Adipose tissue (tissue), 3 donors: Measurements from ENCODE around the gene RPE65. TPM values are rescaled to one million over a fixed set of nuclear protein-coding genes. Genes with fewer than 3 reads are reported as not detected.
"Not testable (repeated sequence)": the region's sequence is repeated elsewhere in the genome, so short reads cannot be mapped to it uniquely, and the experiment has no call there.

Experiments used
- H3K27ac ChIP-seq: one replicate; pipeline ENCODE4 v1.5.1; 2013; ENCODE audit warnings: low read depth, low read length
- WGBS, 3 donors: extraction: QIAGEN DNeasy Blood & Tissue Kit; methylation state at CpG; one replicate each; pipeline ENCODE4 v1.1.7; 2013; 5-methylcytosine and 5-hydroxymethylcytosine counted together
- polyA plus RNA-seq, 3 donors: library from polyadenylated mRNA; stranded (reverse); fragments of 200-250 nt; gene quantifications; one replicate each; pipeline ENCODE4 v1.2.3, GENCODE V29; 2013
- donor health status: healthy with polysubstance abuse.
- donor health status: Bipolar disorder and iron deficiency.
- donor health status: healthy.

Gene RPE65
- not detected for polyA plus RNA-seq

- H3K27ac ChIP-seq: no peak within 1 kb of the TSS
- WGBS, 3 donors: 42 to 79% (median 47%) methylated on average over 1 of the region's 1 CpG
Observed at GRCh38 chr1:68449901-68450300, at the start of gene RPE65. Gene RPE65 (minus strand): TSS chr1:68449954. CDS start chr1:68449905, 49 bp downstream.

- 7 to 10% (median 7%) methylated on average over 3 of the region's 3 CpGs for WGBS, 3 donors
- H3K27ac ChIP-seq: no peak overlapping the region
Observed at GRCh38 chr1:68497358-68497698, 47.6 kb upstream of the RPE65 start.

DNA sequence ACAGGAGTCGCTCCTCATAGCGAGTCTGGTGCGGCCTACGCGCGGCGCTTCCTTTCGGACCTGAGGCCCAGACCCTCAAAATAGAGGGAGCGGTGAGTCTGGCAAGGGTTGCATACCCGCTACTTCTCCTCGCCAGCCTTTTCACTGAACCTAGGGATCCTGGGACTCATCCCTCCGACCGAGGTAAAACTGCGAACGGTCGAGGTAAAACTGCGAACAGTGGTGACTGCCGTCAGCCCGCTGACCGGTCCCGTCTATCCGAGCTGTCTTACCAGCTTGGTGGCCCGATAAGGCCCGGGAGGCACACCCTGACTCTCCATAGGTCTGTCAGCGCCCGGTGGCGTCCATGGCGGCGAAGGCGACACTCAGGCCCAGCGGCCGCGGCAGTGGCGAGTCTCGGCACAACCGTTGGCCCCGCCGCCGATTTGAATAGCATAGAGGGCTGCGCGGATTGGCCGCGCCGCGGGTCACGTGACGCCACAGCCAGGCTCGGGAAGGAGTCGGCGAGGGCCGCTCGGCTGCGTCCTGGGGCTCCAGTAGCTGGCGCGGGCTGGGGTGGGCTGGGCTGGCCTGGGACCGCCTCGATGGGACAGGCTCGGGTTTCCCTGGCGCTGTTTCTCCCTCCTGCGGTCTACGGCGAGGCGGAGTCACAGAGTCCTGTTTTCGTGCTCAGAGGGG lies 47.1 kb upstream of the RPE65 start, which contains the start of gene DEPDC1:
Gene DEPDC1 (minus strand): TSS at position 403 of the 678 bp plus-strand sequence. CDS start 83 bp downstream, at position 320.
- no peak within 1 kb of the TSS for H3K27ac ChIP-seq
- 0 to 3% (median 1%) methylated on average over 64 of the region's 64 CpGs for WGBS, 3 donors

- H3K27ac ChIP-seq: no peak overlapping the region
- 11 to 17% (median 12%) methylated on average over 21 of the region's 21 CpGs for WGBS, 3 donors
Observed at GRCh38 chr1:68495968-68496679, 46.4 kb upstream of the RPE65 start.

DNA sequence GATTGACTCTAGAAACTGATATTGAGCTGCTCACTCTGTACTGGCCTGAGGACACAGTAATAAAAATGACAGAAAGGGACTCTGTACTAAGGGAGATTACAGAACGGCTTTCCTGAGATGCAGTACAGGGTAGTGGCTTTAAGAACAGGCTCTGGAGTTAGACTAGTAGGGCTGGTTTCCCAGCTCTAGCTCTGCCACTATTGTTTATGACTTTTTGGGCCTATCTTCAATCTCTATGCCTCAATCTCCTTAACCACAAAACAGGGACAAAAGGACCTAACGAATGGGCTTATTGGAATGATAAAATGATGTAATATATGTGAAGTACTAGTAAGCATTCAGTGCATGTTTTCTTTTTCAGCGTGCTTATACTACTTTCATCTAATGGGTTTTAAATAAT lies 45.8 kb upstream of the RPE65 start:
- H3K27ac ChIP-seq: no peak overlapping the region
- WGBS, 3 donors: 79 to 87% (median 86%) methylated on average over 3 of the region's 3 CpGs

DNA sequence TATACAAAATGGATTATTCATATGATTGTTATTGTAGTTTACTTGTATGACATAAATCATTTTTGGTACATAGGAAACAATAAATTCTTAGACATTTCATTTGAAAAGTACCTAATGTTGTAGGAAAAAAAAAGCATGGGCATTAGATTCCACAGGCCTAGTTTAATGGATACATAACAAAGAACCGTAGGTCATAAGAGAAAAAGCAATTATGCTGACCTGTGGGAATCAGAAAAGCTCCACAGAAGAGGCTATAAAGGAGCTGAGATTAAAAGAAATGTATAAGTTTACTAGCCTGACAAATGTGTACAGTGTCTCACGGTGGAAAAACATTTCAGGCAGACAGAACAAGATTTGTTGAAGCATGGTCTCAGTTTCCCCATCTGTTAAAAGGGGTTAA lies 43.4 kb upstream of the RPE65 start:
- no peak overlapping the region for H3K27ac ChIP-seq
- 82 to 93% (median 87%) methylated on average over 2 of the region's 2 CpGs for WGBS, 3 donors

DNA sequence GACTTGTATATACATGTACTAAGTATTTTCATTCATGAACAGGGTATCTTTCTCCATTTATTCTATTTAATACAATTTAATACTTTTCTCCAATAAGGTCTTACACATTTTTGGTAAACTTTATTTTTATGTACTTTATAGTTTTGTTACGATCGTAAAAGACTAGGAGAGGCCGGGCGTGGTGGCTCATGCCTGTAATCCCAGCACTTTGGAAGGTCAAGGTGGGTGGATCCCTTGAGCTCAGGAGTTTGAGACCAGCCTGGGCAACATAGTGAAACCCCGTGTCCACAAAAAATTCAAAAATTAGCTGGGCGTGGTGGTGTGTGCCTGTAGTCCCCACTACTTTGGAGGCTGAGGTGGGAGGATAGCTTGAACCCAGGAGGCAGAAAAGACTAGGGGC lies 42.5 kb upstream of the RPE65 start:
- not testable (repeated sequence) for H3K27ac ChIP-seq
- 96 to 98% (median 98%) methylated on average over 6 of the region's 6 CpGs for WGBS, 3 donors

DNA sequence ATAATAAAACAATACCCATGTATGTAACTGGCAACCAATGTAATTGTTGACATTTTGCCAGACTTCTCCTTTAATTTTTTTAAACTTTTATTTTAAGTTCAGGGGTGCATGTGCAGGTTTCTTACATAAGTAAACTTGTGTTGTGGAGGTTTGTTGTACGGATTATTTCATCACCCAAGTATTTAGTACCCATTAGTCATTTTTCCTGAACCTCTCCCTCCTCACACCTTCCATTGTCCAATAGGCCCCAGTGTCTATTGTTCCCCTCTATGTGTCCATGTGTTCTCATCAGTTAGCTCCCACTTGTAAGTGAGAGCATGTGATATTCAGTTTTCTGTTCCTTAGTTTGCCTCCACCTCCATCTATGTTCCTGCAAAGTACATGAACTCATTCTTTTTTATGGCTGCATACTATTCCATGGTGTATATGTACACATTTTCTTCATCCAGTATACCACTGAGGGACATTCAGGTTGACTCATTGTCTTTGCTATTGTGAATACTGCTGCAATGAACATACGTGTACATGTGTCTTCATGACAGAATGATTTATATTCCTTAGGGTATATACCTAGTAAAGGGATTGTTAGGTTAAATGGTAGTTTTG lies 40.4 kb upstream of the RPE65 start:
- H3K27ac ChIP-seq: no peak overlapping the region
- WGBS, 3 donors: 86 to 96% (median 87%) methylated on average over 2 of the region's 2 CpGs

- 59 to 83% (median 78%) methylated on average over 3 of the region's 3 CpGs for WGBS, 3 donors
- H3K27ac ChIP-seq: no peak overlapping the region
Observed at GRCh38 chr1:68485431-68486022, 35.8 kb upstream of the RPE65 start.

- H3K27ac ChIP-seq: no peak overlapping the region
- 93 to 100% (median 99%) methylated on average over 1 of the region's 1 CpG for WGBS, 3 donors
Observed at GRCh38 chr1:68484618-68485017, 34.9 kb upstream of the RPE65 start.

- H3K27ac ChIP-seq: no peak overlapping the region
- WGBS, 3 donors: 87 to 100% (median 91%) methylated on average over 3 of the region's 3 CpGs
Observed at GRCh38 chr1:68481041-68481440, 31.3 kb upstream of the RPE65 start.

DNA sequence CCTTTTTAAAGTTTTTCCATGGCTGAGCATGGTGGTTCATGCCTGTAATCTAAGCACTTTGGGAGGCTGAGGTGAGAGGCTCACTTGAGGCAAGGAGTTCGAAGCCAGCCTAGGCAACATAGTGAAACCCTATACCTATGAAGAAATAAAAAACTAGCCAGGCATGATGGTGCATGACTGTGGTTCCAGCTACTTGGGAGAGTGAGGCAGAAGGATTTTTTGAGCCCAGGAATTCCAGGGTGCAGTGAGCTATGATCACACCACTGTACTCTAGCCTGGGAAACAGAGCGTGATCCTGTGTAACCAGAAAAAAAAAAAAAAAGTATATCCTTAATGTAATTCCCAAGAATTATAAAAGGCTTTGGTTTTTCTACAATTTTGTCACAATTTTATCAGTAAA lies 29.7 kb upstream of the RPE65 start:
- H3K27ac ChIP-seq: no peak overlapping the region
- 98 to 100% (median 98%) methylated on average over 2 of the region's 2 CpGs for WGBS, 3 donors

DNA sequence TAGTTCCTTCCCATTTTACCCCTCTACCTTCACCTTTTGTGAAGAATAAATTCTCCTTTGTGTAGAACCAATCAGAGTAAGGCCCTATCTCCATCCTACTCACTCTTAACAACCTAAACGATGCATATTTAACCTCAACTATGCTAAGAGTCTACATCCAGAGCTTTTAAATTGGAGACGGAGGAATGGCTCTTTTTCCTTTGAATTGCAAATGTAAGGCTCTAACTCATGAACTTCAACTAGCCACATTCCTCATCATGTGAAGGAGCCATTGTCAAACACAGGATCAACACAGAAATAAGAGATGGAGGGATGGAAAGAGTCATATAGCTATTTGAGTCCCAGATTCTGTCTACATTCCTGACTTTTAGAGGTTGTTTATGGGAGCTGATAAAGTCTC lies 28.9 kb upstream of the RPE65 start:
- 94 to 98% (median 96%) methylated on average over 2 of the region's 2 CpGs for WGBS, 3 donors
- H3K27ac ChIP-seq: no peak overlapping the region

DNA sequence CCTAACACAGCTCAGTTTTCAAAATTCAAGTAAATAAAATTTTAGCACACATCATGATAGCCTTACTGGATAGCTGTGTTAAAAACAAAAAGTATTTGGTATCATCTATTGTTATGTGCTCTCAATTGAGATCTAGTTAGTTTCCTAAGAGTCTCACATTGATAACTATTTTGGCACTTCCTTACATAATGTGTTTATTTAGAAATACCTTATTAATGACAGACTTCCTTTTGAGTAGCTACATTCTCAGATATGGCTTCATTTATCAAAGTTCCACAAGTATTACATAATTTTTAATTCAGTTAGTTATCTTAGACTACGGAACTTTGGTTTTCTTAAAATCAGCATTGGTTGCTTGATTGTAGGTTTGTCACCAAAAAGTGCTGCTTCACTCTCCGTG lies 26.9 kb upstream of the RPE65 start:
- 63 to 69% (median 65%) methylated on average over 2 of the region's 2 CpGs for WGBS, 3 donors
- not testable (repeated sequence) for H3K27ac ChIP-seq

GRCh38 chr1:68473060-68473459 lies 23.3 kb upstream of the RPE65 start:
- no peak overlapping the region for H3K27ac ChIP-seq

DNA sequence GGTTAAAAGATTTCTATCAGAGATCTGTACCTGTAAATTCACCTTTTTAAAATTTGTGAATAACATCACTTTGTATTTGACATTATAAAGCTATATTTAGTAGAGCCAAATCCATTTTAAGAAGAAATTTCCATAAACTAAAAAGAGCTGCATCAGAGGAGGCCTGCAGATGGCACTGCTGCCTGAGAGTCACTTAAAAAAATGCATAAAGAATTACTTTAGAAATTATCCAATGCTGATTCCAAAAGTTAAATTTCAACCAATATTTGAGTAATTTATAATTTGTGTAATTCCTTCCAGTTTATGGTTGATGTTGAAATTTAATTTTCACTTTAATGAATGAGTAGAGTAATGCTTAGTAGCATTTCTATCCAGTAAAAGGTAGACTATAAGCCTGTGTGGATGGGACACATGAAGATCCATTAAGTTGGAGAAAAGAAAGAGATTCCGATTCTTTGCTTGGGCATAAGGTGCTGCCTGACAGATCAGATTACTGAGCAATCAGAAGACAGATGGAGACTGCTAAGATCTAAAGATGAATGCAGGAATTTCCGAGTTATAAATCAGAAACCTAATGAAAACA lies 20.7 kb upstream of the RPE65 start:
- 80 to 82% (median 81%) methylated on average over 2 of the region's 2 CpGs for WGBS, 3 donors
- H3K27ac ChIP-seq: no peak overlapping the region

- WGBS, 3 donors: 56 to 70% (median 63%) methylated on average over 6 of the region's 6 CpGs
- no peak overlapping the region for H3K27ac ChIP-seq
Observed at GRCh38 chr1:68464891-68465290, 15.1 kb upstream of the RPE65 start.

DNA sequence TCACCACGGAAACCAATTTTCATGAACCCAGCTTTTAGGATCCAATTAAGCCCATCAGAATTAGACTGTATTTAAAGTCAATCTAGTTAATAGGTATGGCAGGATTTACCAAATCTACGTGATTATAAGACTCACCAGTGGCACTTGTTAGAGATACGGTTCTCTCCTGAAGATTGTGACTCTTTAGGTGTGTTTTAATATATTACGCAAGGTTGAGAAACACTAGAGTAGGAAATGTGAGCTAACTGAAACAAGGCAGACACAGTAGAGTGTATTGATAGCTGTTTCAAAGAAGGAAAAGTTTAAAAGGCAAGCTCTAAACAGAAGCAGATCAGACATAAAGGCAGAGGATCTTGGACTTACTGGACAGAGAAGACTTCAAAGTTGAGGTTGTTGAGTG lies 11.2 kb upstream of the RPE65 start:
- 74 to 85% (median 75%) methylated on average over 4 of the region's 4 CpGs for WGBS, 3 donors
- no peak overlapping the region for H3K27ac ChIP-seq

GRCh38 chr1:68459796-68460195 lies 10.0 kb upstream of the RPE65 start:
- WGBS, 3 donors: 80 to 100% (median 94%) methylated on average over 1 of the region's 1 CpG
- no peak overlapping the region for H3K27ac ChIP-seq
